GDM1 (cell line): ENCODE results near the gene ELAPOR1.
"Not testable (repeated sequence)": the region's sequence is repeated elsewhere in the genome, so short reads cannot be mapped to it uniquely, and the experiment has no call there.

Experiments
- DNase-seq: peaks from one replicate; lab custom pipeline; 2025; lab: John Stamatoyannopoulos, UW

Gene ELAPOR1

DNA sequence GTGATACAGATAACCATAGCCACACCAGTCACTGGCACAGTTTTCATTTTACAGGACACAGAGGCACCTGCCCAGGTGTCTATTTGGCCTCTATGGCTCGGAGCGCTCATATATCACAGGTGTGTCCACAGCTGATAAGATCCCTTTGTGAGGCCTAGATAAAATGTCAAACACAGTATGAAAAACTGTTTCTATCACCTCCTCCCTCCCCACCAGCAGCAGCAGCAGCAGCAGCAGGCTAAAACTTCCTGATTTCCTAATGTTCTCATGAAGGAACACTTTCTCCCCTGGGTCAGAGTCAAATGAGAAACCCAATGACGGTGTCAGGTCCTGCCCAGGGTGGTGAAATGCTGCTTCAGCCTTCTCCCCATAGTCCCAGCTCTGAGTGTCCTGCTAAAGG lies 24.4 kb downstream of the ELAPOR1 start:
- DNase-seq = no peak

DNA sequence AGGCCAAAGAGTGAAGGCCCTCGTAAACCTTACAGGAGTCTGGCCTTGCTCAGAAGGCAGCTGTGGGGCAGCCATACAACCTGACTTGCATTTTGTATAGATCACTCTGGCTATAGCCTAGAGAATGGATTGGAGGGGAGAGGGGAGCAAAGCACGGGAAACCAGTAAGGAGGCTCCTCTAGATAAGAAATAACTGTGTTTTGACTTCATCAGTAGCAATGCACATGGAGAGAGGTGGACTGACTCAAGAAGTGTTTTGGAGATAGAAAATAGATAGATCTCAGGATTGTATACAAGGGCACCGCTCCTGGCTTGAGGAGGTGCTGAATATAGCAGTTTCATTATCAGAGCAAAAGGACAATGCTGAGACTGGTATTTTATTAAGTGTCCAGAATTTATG lies 26.5 kb downstream of the ELAPOR1 start:
- no peak for DNase-seq

DNA sequence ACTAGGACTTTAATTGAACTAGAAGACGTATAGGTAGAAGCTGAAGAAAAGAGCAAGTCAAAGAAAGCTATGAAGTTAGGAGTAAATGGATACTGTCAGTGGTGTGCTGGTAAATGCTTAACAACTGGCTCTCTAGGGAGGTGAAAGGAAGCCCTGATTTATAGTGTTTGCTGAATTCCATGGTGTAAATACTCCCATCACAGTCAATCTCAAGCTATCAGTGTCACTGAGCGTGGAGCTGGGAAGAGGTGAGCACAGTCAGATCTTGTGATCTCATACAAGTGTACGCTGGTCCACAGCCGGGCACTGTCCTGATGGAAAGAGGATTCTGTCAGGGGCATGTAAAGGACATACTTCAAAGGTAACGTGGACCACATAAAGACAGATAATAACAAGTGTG lies 28.3 kb downstream of the ELAPOR1 start:
- DNase-seq = no peak

DNA sequence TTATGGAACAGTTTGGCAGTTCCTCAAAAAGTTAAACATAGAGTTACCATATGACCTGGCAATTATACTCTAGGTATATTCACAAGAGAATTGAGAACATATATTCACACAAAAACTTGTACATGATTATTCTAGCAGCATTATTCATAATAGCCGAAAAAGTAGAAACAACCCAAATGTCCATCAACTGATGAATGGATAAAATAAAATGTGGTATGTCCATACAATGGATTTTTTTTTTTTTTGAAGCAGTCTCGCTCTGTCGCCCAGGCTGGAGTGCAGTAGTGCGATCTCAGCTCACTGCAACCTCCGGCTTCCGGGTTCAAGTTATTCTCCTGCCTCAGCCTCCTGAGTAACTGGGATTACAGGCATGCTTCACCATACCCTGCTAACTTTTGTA lies 28.8 kb downstream of the ELAPOR1 start:
- not testable (repeated sequence) for DNase-seq

DNA sequence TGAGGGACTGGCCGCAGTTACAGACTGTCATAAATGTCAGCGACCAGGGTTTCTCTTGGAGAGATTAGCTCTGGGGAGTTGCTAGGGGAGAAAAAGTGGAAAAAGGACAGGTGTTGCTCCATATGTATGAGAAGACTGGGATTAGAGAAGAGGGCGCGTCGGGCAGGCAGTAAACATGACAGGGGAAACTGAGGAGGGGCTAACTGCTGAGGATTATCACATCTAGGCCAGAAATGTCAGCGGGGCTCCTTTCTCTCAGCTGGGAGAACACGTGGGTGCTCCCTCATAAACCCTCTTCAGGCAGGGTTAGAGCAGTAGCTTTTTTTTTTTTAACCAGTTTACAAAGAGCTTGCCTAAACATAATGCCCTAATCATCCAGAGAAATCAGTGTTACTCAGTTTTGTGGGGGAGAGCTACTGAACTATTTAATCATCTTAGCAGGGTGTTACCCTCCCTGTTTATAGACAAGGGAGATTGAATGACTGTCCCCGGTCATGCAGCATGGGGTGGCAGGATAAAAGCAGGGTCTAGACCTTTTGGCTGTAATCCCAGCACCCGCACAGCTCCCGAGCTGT lies 35.2 kb downstream of the ELAPOR1 start:
- no peak for DNase-seq

DNA sequence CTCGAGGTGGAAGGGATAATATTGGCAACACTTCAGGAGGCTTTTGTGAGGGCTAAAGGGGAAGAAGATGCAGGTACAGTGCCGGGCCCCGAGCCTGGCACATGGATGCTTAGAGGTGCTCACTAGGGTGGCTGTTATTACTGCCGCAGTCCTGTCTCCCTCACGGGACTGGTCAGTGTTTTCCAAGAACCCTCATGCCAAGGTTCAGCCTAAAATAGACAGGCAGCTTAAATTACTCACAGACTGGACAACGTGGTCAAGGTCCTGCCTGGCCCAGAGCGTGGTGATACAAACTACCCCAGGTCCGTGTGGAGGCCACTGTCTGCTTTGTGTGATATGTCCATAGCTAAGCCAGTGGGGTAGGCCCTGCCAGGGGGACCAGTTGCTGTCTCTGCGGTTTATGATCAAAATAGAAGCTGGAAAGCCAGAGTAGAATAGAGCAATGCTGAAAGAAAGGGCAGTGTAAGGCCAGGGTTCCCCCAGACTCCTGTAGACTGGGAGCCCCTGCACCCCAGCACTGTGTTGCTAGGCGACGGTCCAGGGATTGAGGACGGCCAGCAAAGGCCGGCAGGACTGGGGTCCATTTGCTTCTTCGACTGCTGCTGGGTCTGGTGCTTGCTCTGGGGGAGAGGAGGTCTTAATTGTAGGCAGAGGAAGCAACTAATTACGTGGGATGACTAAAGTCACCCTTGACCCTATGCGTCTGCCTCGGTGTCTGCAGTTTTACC lies 36.1 kb downstream of the ELAPOR1 start:
- no peak for DNase-seq

DNA sequence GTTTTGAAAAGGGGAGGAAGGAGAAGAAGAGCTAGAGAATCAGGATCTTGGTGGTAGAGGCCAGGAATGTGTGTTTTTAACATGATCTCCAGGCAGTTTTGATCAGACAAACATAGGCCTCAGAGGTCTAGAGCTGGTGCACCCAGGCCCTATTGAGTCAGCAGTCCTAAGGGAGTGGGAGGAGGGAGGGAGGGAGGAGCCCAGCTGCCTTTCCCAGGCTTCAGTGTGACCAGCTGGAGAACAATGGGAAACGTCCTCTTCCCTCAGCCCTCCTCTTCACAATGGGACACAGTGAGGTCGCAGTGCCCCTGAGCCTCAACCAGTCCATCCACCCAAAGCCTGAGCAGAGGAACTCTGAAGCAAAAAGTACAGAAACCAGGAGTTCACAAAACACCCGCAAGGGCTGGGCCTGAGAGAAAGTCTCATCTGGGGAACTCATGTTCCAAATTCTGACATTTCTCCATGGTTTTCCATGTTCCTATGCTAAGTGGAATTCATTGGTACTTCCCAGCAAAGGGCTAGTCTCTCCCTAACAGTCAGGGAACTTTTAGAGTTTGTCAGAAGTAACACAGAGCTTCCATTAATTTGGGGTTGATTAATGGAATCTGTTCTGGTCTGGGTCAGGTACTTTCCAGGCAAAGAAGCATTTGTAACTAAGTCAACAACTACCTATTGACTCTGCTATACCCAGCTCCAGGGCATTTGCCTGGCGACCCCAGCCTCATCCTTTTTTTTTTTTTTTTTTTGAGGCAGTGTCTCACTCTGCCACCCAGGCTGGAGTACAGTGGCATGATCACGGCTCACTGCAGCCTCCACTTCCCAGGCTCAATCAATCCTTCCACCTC lies 37.5 kb downstream of the ELAPOR1 start:
- DNase-seq = no peak

DNA sequence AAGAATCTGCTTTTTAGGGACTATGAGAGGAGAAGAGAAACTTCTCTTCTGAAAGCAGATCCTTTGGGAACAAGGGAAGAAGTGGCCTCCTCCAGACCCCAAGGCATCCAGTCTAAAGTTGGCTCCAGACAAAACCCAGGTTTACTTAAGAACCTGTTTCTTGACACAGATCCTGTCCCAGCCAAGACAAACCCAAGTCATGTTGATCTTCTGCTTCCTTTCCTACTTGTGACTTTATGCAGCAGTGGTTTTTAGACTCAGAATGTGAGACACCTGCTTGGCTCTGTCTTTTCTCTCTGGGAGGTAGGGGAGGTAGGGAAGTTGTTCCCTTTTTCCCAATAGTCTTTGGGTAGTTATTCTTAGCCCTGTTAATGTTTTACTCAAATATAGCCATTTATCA lies 38.3 kb downstream of the ELAPOR1 start:
- no peak for DNase-seq

DNA sequence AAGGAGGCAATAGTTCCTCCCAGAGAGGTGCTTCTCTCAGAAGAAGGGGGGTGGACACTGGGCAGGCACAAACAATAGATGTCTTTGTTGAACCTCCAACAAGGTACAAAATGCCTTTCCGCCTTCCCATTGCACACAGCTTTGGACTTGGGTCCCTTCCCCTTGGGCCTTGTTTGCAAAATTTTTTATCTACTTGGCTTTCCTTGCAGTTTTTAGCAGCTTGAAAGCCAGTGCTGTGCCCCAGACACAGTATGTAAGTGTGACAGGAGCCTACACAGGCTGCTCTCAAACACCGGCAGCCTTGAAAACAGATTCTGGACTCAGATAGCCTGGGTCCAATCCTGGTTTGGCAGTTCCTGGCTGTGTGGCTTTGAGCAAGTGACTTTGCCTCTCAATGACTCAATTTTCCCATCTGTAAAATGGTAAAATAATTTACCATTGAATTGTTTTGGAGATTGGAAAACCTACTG lies 43.0 kb downstream of the ELAPOR1 start:
- DNase-seq = no peak

DNA sequence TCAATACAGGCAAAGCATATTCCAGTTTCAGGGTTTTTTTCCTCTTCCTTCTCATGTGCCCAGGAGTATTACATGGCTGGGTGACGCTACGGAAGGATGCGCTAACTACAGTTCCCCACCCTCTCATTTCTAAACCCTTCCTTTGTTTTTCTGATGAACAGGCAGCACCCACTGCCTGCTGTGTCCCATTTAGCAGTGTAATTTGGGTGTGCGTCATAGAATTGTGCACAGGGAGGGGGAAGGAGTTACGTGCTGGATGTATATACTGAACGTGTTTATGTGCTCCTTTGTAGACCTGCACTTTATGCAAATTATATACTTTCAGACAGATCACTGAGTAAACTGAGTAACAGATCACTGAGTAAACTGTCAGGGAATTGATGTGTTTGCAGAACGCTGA lies 44.5 kb downstream of the ELAPOR1 start:
- DNase-seq = no peak

DNA sequence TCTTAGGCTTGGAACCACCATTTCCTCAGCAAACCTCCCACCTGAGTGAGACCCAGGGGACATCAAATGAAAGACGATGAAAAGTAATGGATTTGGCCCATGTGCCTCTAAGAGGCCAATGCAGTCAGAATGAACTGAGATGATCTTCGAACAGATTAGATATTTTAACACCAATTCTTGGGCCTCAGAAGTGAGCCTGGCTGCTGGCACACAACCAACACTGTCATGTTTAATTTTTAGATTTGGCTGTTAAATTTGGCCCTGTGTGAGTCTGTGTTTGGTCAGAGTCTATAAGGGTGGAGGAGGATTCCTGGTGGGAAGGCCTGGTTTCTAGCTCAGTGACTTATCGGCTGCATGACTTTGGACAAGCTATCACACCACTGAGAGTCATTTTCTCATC lies 45.4 kb downstream of the ELAPOR1 start:
- no peak for DNase-seq

DNA sequence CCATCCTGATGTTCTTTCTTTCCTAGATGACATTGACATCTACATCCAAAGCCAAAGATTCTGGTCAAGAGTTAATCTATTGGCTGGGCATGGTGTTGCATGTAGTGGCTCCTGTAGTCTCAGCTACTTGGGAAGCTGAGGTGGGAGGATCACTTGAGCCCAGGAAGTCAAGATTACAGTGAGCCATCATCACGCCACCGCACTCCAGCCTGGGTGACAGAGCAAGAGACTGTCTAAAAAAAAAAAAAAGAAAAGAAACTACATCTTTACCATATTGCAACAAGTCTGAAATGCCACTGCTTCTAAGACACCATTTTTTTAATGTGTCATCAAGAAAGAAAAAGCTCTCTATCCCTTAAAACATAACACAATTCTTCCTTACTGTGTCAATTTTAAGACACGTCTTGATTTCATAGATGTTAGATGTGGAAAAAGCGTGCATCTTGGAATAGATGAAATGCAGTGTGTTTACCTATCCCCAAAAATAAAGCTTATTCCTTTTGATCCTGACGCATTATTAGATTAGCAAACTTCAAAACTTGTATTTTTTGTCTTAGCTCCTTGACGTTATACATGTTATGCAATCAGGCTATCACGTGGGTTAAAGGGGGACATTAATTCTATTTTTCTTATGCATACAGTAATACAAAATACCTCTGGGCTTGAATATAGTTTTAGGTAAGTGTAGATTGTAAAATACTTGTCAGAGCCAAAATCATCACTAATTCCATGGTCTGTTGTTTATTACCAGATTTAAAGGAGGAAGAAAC lies 46.3 kb downstream of the ELAPOR1 start:
- DNase-seq = no peak

DNA sequence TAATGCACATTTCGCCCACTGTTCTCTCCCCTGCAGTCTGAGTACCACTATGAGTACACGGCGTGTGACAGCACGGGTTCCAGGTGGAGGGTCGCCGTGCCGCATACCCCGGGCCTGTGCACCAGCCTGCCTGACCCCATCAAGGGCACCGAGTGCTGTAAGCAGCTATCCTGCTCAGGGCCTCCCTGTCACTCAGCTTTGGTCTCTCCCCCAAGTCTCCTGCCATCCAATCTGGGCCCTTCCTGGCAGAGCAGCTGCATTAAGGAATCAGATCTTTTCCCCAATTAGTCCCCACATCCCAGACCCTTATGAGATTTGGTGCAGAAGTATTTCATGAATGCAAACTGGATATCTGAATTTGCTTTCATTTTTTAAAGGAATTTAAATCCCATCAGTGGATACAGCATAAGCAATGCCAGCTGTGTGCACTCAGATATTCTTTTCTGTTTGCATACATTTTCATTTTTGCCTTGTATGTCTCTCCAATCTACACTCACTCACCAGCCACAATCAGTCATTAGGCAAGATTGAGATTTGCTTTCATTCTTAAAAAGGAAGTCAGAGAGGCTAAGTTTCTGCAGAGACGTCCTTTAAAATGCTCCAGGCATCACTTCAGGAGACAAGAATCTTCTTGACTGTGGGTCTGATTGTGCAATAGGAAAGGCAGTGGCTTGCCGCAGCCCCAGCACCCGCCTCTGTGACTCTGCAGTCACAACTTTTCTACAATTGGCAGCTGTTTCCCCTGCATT lies 48.1 kb downstream of the ELAPOR1 start:
- DNase-seq = peak; percentile 35

DNA sequence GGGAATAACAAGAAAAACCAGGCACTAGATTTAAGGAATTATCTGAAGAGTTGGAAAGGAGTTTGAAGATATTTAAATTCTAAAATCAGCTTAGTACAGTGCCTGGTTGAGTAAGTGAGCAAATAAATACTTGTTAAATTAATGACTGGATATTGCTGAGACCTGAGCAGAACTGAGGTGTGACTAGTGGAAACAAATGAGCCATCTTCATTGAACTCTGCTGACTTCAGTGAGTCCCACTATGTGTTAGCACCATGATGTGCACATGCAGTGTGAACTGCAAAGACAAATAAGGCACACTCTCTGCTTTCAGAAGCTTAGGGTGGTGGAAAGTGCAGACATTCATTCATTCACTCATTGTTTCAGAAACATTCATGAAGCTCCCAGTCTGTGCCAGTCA lies 48.7 kb downstream of the ELAPOR1 start:
- no peak for DNase-seq

DNA sequence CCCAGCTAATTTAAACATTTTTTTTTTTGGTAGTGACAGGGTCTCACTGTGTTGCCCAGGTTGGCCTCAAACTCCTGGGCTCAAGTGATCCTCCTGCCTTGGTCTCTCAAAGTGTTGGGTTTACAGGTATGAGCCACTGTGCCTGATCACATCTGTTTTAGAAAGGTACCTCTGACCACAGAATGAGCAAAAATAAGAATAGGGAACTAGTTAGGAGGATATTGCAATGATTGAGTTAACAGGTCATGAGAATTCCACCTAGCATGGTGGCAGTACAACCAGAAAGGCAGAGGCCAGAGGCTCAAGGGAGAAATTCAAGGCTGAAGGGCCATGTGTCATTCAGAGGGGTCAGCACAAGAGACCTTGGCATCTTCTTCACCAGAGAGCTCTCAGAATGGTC lies 49.6 kb downstream of the ELAPOR1 start:
- DNase-seq = no peak
